Measurements from ENCODE around the gene PLP2.

The PLP2 gene

GRCh38 chrX:49187526-49187925 lies 15.8 kb downstream of the PLP2 start:
- DNase-seq = no peak

- DNase-seq = no peak
Measured at GRCh38 chrX:49188468-49189076, 16.9 kb downstream of the PLP2 start.

GRCh38 chrX:49189606-49190005 lies 17.9 kb downstream of the PLP2 start:
- no peak for DNase-seq

- peak; percentile 86 for DNase-seq
Measured at GRCh38 chrX:49190821-49191573, 19.3 kb downstream of the PLP2 start.

- DNase-seq = peak; percentile 38
Measured at GRCh38 chrX:49191574-49192011, 19.9 kb downstream of the PLP2 start.

- peak; percentile 34 for DNase-seq
Measured at GRCh38 chrX:49192722-49193328, 21.1 kb downstream of the PLP2 start.

- no peak for DNase-seq
Measured at GRCh38 chrX:49193542-49193964, 21.9 kb downstream of the PLP2 start.

- DNase-seq = no peak
Measured at GRCh38 chrX:49197543-49198087, 25.9 kb downstream of the PLP2 start.

- DNase-seq = no peak
Measured at GRCh38 chrX:49198540-49199314, 27.0 kb downstream of the PLP2 start.

GRCh38 chrX:49199315-49199595 lies 27.6 kb downstream of the PLP2 start:
- DNase-seq = no peak

GRCh38 chrX:49199906-49200771 lies 28.4 kb downstream of the PLP2 start, which contains the start of gene SYP:
Gene SYP, minus strand, starts transcription at chrX:49200193. Its CDS starts 7 bp downstream, at chrX:49200186.
- DNase-seq = peak; percentile 89

GRCh38 chrX:49202022-49202421 lies 30.3 kb downstream of the PLP2 start:
- DNase-seq = no peak

GRCh38 chrX:49203536-49203935 lies 31.8 kb downstream of the PLP2 start:
- DNase-seq = no peak

GRCh38 chrX:49204017-49204416 lies 32.3 kb downstream of the PLP2 start:
- no peak for DNase-seq

- DNase-seq = no peak
Measured at GRCh38 chrX:49204709-49205108, 33.0 kb downstream of the PLP2 start.

GRCh38 chrX:49205443-49205842 lies 33.7 kb downstream of the PLP2 start:
- DNase-seq = no peak

GRCh38 chrX:49206543-49206942 lies 34.8 kb downstream of the PLP2 start:
- DNase-seq = no peak

- no peak for DNase-seq
Measured at GRCh38 chrX:49208399-49208798, 36.7 kb downstream of the PLP2 start.

GRCh38 chrX:49209434-49210251 lies 37.9 kb downstream of the PLP2 start:
- DNase-seq = no peak

- DNase-seq = no peak
Measured at GRCh38 chrX:49210406-49210805, 38.7 kb downstream of the PLP2 start.

- DNase-seq = no peak
Measured at GRCh38 chrX:49211074-49211473, 39.4 kb downstream of the PLP2 start.
